Measurements from ENCODE around the gene FAM131A.
A peak's percentile ranks its signal among the peaks of the same experiment; 100 is the strongest.
"Not testable (repeated sequence)": the region's sequence is repeated elsewhere in the genome, so short reads cannot be mapped to it uniquely, and the experiment has no call there.

FAM131A gene

DNA sequence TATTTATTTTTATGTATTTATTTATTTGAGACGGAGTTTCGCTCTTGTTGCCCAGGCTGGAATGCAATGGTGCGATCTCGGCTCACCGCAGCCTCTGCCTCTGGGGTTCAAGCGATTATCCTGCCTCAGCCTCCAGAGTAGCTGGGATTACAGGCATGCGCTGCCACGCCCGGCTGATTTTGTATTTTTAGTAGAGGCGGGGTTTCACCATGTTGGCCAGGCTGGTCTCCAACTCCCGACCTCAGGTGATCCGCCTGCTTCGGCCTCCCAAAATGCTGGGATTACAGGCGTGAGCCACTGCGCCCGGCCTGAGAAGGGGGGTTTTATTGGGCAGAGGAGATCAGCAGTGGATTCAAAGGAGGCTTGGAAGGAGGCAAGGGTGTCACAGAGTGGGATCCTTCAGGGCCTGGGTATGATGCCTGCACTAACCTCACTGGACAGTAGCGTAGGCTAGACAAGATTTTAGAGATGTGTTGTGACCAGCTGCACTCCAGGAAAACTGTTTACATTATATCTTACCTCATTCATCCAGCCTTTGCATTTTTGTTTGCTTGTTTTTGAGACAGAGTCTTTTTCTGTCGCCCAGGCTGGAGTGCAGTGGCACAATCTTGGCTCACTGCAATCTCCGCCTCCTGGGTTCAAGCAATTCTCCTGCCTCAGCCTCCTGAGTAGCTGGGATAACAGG lies 2.2 kb downstream of the FAM131A start:
- DNase-seq (ENCODE audit: low read depth), result not testable (repeated sequence)

DNA sequence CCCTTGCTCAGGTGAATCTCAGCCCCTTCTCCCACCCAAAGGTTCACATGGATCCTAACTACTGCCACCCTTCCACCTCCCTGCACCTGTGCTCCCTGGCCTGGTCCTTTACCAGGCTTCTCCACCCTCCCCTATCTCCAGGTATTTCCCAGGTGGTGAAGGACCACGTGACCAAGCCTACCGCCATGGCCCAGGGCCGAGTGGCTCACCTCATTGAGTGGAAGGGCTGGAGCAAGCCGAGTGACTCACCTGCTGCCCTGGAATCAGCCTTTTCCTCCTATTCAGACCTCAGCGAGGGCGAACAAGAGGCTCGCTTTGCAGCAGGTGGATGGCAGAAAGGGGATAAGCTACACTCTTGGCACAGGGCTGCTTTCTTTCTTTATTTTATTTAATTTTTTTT lies 4.5 kb downstream of the FAM131A start:
- no peak for DNase-seq (ENCODE audit: low read depth)

DNA sequence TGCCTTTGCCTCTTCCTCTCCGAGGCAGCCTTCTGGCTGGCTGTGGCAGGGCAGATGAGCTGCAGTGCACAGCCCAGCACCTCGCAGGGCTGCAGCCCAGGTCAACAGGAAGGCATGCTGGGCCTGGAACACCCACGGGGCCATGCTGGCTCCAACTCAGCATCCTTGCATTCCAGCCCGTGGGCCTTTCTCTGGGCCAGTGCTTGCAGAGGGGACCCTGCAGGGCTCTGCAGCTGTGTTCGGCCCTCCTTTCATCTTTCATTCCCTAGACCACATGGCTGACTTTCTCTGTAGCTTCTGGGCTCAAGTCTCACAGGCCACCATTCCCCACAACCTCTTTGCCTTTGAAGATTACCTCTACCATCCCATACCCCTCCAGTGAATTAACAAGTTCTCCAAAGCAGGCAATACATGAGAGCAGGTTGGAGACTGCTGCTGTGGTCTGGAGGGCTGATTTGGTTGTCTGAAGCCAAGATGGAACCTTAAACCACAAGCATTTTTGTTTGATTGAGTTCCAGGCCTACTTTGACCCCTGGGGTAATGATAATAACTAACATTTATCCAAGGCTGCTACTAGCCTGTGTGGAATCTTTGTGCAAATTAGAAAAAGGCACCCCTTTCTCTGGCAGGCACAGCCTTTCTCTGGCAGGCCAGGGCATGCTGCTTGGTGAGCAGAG lies 5.9 kb downstream of the FAM131A start:
- no peak for DNase-seq (ENCODE audit: low read depth)

DNA sequence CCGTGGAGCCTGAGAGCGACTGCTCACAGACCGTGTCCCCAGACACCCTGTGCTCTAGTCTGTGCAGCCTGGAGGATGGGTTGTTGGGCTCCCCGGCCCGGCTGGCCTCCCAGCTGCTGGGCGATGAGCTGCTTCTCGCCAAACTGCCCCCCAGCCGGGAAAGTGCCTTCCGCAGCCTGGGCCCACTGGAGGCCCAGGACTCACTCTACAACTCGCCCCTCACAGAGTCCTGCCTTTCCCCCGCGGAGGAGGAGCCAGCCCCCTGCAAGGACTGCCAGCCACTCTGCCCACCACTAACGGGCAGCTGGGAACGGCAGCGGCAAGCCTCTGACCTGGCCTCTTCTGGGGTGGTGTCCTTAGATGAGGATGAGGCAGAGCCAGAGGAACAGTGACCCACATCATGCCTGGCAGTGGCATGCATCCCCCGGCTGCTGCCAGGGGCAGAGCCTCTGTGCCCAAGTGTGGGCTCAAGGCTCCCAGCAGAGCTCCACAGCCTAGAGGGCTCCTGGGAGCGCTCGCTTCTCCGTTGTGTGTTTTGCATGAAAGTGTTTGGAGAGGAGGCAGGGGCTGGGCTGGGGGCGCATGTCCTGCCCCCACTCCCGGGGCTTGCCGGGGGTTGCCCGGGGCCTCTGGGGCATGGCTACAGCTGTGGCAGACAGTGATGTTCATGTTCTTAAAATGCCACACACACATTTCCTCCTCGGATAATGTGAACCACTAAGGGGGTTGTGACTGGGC lies 7.3 kb downstream of the FAM131A start:
- no peak for DNase-seq (ENCODE audit: low read depth)

DNA sequence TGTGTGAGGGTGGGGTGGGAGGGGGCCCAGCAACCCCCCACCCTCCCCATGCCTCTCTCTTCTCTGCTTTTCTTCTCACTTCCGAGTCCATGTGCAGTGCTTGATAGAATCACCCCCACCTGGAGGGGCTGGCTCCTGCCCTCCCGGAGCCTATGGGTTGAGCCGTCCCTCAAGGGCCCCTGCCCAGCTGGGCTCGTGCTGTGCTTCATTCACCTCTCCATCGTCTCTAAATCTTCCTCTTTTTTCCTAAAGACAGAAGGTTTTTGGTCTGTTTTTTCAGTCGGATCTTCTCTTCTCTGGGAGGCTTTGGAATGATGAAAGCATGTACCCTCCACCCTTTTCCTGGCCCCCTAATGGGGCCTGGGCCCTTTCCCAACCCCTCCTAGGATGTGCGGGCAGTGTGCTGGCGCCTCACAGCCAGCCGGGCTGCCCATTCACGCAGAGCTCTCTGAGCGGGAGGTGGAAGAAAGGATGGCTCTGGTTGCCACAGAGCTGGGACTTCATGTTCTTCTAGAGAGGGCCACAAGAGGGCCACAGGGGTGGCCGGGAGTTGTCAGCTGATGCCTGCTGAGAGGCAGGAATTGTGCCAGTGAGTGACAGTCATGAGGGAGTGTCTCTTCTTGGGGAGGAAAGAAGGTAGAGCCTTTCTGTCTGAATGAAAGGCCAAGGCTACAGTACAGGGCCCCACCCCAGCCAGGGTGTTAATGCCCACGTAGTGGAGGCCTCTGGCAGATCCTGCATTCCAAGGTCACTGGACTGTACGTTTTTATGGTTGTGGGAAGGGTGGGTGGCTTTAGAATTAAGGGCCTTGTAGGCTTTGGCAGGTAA lies 8.1 kb downstream of the FAM131A start:
- DNase-seq (ENCODE audit: low read depth), result no peak

DNA sequence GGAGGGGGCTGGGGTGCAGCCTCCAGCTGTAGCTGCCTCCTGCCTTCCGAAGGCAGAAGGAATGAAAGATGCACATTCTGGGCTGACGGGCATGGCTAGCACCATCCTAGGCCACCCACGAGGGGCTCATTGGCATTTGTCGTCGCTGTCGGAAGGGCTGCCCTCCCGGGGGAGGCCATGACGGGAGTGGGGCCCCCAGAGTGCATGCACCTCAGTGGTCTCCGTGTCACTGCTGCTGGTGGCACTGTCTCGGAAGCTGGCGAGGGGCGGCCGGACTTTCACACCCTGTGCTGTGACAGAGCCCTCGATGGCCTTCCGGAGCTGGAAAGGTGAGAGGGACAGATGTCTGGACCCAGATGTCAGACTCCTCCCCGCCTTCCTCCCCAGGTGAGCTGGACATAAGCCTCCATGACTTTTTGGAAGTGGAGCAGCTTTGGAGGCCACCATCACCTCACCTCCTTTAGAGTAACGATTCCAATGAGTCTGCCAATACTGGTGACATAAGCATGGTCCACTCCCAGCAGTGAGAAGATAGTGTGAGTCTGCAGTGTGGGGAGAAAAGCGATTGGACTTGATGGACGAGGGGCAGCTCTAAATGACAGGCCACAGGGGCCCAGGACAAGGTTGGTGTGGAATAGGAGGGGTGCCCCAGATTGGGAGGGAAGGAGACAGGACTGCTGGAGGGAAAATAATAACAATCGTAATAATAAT lies 9.2 kb downstream of the FAM131A start:
- DNase-seq (ENCODE audit: low read depth), result no peak

DNA sequence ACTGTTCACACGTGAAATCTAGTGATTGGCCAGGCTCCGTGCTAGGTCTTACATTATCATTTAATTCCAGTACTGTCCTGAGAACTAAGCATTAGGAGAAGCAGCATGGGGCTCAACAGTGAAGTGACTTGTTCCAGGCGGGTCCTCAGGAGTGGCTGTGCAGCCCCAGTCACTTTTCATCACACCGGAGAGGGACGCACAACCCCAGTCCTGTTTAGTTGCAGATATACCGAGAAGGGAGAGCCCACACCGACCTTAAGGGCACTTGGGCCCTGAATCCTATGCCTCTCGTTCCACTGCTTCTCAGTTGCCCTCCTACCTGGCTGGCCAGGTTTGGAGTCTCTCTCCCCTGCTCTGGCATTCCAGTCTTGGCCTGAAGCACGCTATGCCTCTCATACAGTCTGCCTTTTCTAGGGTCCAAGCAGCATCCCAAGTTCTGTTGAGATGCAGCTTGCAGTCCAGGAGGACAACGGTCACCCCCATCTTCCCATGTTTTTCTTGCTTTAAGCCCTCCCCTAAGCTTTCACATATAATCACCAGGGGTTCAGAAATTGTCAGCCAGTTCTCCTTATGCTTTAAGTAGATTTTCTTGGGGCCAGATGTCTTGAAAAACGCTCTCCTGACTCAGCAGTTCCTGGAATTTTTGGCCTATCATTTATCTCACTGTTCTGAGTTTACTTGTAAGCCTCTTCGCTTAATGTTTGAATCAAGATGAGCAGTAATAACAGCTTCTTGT lies 10.1 kb downstream of the FAM131A start:
- DNase-seq (ENCODE audit: low read depth), result no peak

DNA sequence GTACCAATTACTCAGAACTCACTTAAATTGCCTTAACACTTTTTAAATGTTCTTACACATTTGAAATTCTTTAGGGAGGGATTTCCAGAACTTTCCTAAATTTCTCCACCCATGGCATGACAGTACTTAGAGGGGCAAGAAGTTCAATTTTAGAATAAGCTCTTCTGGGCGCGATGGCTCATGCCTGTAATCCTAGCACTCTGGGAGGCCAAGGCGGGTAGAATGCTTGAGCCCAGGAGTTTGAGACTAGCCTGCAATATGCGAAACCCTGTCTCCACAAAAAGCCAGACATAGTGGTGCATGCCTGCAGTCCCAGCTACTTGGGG lies 10.6 kb downstream of the FAM131A start:
- no peak for DNase-seq (ENCODE audit: low read depth)

DNA sequence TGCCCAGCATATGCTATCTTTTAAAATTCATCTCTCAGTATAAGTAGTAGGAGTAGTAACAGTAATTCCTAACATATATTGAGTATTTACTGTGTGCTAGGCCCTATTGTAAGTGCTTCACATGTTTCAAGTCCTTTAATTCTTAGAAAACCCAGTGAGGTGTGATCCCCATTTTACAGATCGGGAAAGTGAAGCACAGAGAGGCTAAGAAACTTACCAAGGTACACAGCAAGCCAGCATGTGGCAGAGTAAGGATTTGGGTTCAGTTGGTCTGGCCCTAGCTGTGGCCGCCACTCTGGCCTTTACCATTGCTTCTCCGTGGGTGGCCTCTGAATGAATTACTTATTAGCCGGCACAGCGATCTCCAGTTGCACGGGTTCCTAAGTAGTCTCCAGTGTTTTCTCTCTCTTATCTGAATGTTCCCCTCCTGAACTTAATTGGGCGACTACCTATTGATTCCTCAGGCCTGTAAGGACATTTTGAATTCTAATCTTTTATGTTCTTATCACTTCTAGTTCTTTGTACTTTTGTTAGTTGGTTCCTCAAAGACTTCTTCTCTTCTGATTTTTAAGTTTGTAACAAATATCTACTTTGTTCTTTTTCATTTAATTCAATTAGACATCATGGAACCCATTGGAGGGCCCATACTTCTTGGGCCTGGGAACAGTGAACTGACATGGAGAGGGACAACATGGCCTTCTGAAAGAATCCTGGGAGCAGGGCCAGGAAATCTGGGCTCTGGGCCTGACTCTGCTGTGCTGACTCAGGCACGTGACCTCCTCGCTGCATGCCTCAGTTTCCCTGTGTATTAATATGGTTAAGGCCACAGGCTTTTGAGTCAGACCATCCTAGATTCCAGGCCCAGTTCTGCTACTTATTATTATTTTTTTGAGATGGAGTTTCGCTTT lies 12.4 kb downstream of the FAM131A start:
- no peak for DNase-seq (ENCODE audit: low read depth)

DNA sequence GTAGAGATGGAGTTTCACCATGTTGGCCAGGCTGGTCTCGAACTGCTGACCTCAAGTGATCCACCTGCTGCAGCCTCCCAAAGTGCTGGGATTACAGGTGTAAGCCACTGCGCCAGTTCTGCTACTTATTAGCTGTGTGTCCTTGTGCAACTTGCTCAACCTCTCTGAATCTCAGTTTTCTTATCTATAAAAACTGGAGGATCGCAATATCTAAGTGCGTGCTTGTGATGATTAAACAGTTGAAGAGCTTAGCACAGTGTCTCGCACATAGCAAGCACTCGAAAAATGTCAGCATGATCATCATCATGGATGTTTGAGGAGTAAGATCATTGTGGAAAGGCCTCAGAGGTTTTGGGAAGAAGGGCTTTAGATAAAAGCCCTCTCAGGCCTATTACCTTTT lies 13.2 kb downstream of the FAM131A start:
- no peak for DNase-seq (ENCODE audit: low read depth)

DNA sequence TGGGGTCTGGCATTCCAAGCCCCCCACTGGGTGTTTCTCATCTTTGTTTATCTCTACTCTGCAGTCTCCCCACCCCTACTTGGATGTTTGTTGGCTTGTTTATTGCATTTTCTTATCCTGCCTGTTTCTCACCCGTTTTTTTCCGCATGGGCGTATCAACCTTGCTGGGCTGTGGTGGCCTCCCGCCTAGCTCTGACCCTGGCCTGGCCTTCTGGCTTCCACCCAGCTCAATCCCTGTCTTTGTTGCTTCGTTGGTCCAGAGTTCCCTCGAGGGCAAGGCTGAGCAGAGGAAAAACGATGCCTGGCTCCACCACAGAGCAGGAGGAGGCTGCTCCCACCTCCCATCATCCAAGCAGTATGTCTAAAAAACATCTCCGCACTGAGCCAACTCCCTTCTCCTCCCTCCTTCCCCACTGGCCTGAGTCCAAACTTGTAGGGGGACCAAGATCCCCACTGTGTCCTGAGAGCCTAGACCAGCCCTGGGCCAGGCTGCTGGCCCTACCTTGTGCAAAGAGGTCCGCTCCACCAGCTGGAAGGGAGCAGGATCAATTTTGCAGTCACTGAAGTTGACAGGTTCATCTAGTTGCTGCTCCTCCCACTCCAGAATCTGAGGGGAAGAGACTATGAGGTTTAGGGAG lies 14.2 kb downstream of the FAM131A start:
- no peak for DNase-seq (ENCODE audit: low read depth)

DNA sequence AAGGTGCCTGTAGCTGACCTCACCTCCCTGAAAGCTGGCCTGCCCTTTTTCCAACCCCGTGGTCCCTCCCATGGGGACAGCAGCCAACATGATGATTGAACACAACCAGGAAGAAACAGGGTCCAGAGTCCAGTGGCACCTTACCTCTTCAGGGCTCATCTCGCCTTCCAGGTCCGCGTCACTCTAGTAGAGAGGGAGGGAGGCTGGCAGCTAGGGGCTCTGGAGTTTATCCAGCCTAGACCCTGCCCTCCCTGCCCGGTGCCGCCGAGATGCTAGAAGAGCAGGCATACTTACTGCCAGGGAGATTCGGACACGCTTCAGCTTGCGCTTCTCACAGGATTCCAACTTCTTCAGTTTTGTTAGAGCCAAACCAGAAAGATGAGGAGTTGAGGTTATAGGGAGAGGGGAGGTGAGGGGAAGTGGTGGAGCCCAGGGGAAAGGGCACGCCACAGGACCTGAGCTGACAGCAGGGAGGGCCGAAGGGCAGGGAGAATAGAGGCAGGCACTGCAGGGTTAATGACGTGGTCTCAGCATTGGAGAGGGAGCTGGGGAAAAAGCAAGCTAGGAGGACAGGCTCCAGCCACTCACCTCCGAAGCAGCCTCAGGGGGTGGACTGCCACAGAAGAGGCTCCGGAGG lies 14.9 kb downstream of the FAM131A start:
- no peak for DNase-seq (ENCODE audit: low read depth)

DNA sequence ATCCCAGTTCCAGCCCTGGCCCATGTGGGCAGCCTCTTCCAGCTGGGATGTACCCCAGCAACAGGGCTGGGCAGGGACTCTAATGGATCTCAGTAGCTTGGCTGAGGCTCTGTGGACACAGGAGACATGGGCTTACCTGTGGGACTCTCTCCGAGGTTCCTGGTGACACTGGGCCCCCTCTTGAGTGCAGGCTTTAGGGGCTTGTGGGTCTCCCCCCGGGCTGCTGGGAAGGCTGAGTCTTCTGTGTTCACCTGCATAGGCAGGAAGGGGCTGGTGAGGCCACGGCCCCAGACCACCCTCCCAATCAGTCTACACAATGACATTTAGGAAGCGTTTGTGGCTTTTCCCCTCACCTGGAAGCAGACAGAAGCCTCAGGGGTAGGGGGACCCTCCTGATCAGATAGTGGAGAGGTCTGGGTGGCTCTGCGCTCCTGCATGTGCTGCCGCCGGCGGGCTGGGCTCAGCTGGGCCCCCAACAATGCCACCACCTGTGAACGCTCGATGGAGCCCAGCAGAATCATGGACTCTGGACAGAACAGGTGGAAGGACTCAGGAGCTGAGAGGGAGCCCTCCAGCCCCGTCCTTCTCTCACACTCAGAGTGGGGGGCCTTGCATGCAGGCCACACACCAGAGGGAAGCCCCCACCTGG lies 15.6 kb downstream of the FAM131A start:
- no peak for DNase-seq (ENCODE audit: low read depth)

DNA sequence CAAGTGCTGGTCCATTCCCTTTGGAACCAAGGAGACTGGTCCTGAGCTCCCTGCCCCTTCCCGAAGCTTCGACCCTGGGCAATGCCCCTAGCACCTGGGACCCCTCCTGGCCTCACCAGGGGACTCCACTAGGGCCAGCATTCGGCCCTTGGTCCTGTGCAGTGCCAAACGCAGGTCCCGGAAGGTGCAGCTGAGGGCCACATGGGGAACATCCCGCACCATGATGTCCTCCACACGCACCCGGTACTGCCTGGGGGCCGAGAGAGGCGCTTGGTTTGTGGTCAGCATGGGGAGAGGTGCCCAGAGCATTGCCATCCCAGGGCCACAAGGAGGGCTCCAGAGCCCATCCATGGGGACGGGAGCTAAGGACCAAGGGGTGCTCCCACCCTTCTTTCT lies 16.1 kb downstream of the FAM131A start:
- DNase-seq (ENCODE audit: low read depth), result no peak

DNA sequence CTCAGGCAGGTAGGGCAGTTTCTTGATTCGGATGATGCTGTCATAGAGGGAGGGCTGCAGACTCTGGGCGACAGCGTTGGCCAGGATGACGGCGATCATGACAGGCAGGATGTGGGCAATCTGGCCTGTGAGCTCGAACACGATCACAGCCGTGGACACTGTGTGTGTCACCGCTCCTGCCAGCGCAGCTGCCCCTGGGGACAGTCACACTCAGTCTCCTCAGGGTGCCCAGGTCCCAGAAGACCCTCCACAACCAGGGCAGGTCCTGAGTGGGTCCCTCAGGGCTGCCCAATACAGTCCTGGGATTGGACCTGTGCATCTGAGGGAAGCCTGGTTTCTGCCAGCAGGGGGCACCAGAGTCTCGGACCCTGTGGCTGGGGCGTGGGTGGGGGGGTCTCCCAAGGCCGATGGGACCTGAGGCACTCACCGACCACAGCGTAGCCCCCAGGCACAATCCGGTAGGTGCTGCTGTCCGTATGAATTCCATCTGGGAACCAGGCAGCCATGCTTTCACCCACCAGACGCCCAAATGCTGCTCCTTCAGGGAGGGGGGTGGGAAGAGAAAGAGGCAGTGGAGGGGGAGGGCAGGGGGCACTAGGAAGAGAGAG lies 16.8 kb downstream of the FAM131A start:
- DNase-seq (ENCODE audit: low read depth), result peak; percentile 50

DNA sequence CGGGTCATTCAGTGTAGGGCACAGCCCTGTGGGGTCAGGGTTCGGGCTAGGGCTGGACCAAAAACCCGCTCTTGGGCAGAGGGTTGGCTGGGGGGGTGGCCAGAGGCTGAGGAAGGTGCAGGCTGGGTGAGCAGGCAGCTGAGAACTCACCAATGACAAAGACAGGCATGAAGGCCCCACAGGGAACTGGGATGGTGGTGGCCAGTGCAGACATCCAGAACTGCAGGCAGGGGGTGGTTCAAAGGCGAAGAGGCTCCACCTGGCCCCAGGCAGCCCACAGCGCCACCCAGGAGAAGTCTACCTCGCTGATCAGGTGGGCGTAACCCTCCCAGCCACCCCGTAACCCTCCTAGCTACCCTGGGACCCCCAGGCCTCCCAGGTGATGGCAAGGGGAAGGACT lies 17.4 kb downstream of the FAM131A start:
- no peak for DNase-seq (ENCODE audit: low read depth)

DNA sequence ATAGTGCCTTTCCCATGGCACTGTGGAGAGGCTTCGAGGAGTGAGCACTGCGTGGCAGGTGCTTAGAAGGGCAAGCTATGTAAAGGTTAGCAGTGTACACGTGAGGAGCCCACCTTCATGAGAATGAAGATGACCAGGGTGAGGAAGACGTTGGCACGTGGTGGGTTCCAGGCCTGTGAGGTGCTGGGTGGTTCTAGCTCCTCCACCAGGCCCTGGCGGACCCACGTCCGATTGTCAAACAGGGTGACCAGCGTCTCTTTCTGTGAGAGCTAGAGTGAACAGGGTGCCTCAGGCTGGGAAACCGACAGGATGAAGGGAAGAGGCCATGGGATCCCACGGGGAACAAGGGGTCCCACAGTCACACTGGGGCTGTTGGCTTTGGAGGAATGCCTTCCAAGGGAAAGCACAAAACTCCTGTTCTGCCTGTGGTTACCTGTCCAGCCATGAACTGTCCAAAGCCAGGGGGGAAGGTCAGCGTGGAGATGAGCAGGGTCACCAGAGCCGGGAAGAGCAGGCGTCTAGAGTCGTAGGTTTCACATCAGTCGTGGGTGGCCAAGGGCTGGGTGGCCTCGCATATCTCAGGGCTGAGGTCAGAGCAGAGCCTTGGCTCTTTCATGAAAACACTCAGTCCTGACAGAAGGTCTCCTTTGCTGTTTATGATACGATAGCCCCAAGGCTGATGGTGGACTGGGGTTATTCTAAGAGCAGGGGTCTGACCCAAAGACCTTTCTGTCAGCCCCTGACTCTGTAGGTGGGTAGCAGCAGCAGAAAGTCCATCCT lies 18.1 kb downstream of the FAM131A start:
- DNase-seq (ENCODE audit: low read depth), result no peak

Data from stimulated activated CD8-positive, alpha-beta memory T cell treated with anti-CD3 and anti-CD28 coated beads, Interleukin-4, amount 100 ng/mL, for 24 hours (primary cell).